C4-2B (cell line): ENCODE measurements around the gene NAA16.

ENCODE experiments used
- ZFX ChIP-seq: fragments of 450-650 bp; IDR thresholded peaks from 2 replicates; pipeline ENCODE4 v1.6.1; 2017
- TF ChIP-seq, protein P1 (sequence below): fragments of 450-650 bp; conservative IDR thresholded peaks from 2 replicates; pipeline ENCODE4 v1.5.1; 2017; ENCODE audit warnings: mild to moderate bottlenecking

DNA sequence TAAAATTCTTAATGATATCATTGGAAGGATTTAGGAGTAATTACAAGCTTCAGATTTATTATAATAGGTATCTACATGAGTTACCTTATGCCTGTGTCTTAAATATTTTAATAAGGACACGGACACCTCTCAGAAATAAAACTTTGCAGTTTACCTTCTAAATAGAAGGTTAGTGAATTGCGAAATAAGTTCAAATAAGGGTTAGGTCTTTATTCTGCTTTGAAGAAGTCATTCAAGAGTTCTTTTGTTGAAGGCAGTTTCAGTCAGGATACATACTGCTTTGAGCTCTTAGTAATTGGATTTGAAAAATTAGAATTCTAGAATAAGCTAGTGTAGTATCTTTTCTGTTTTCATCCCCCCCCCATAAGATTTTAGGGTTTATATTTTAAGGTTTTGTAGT is 53.0 kb downstream of the NAA16 start:
- TF ChIP-seq, protein P1, sequence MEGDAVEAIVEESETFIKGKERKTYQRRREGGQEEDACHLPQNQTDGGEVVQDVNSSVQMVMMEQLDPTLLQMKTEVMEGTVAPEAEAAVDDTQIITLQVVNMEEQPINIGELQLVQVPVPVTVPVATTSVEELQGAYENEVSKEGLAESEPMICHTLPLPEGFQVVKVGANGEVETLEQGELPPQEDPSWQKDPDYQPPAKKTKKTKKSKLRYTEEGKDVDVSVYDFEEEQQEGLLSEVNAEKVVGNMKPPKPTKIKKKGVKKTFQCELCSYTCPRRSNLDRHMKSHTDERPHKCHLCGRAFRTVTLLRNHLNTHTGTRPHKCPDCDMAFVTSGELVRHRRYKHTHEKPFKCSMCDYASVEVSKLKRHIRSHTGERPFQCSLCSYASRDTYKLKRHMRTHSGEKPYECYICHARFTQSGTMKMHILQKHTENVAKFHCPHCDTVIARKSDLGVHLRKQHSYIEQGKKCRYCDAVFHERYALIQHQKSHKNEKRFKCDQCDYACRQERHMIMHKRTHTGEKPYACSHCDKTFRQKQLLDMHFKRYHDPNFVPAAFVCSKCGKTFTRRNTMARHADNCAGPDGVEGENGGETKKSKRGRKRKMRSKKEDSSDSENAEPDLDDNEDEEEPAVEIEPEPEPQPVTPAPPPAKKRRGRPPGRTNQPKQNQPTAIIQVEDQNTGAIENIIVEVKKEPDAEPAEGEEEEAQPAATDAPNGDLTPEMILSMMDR: no peak
- TF ChIP-seq ZFX: no peak
